HepG2 (cell line): ENCODE results near the gene TANC1. TPM values are rescaled to one million over a fixed set of nuclear protein-coding genes. Genes with fewer than 3 reads are reported as not detected.

Experiments
- ATAC-seq: fragments of 200-7000 bp; cut with Tn5 transposase; 3 replicates; pipeline ENCODE4 v1.9.1; 2020; ENCODE audit warnings: mild to moderate bottlenecking, moderate library complexity
- BruUV-seq: library from RNA; stranded (reverse); fragments of 400-500 nt; replicated peaks from 2 replicates; lab custom pipeline; 2021; lab: Mats Ljungman, UMichigan
- CTCF ChIA-PET: fragments of 300-600 bp; formaldehyde crosslinking; extraction: SDS; loops from one replicate; lab custom pipeline; 2021; ENCODE audit warnings: low total read pairs, inconsistent platforms, low intra/inter-chr PET ratio; lab: Yijun Ruan, JAX
- POLR2A ChIA-PET: fragments of 350-600 bp; sonication (Branson Sonifier 250); formaldehyde crosslinking; loops from one replicate; lab custom pipeline; 2020; ENCODE audit warnings: antibody characterized with exemption, inconsistent platforms; lab: Yijun Ruan, JAX
- DNase-seq: peaks from one replicate; pipeline ENCODE4 v3.0.0-alpha.2; 2015; ENCODE audit warnings: low spot score
- FAIRE-seq: peaks from 3 replicates; lab custom pipeline; 2011; peaks lifted over from hg19 to GRCh38; lab: Jason Lieb, UNC
- H2AFZ ChIP-seq: one replicate; pipeline ENCODE4 v1.6.1; 2011; ENCODE audit warnings: low read length, inconsistent platforms
- H3K27ac ChIP-seq: fragments of 300-600 bp; 3 replicates; pipeline ENCODE4 v1.8.0; 2011; ENCODE audit warnings: mixed run types, mild to moderate bottlenecking, mixed read lengths, low read length, inconsistent platforms; ENCODE audit not compliant: insufficient read depth; ENCODE audit errors: extremely low read length
- H3K27me3 ChIP-seq, 2 experiments: fragments of 200-600 bp in 1 of 2; 2 replicates in 1 of 2; 3 replicates in 1 of 2; pipeline versions ENCODE4 v1.6.0 to v1.8.0; 2011; ENCODE audit warnings: low read length in 2 of 2, mild to moderate bottlenecking in 2 of 2, moderate library complexity in 2 of 2, inconsistent platforms in 1 of 2; ENCODE audit not compliant: insufficient read depth in 2 of 2, control insufficient read depth in 1 of 2
- H3K36me3 ChIP-seq, 2 experiments: fragments of 200-600 bp in 1 of 2; replicated peaks in 1 of 2; 2 replicates in 1 of 2; 3 replicates in 1 of 2; pipeline versions ENCODE4 v1.5.1 to v1.8.0; 2011; ENCODE audit warnings: low read length in 2 of 2, inconsistent platforms in 1 of 2; ENCODE audit not compliant: insufficient read depth in 2 of 2, control insufficient read depth in 1 of 2
- H3K4me1 ChIP-seq: 2 replicates; pipeline ENCODE4 v1.5.1; 2012; ENCODE audit warnings: low read length, inconsistent platforms; ENCODE audit not compliant: insufficient read depth
- H3K4me2 ChIP-seq: 2 replicates; pipeline ENCODE4 v1.6.0; 2011; ENCODE audit warnings: low read depth, low read length, inconsistent platforms
- H3K4me3 ChIP-seq, 3 experiments: fragments of 200-600 bp in 1 of 3; sonication (generic), shearing (Covaris generic) in 1 of 3; replicated peaks in 1 of 3; 2 replicates each; pipeline ENCODE4 v1.5.1; 2011 to 2016; ENCODE audit warnings: low read length in 3 of 3, inconsistent platforms in 2 of 3, low read depth in 2 of 3, mild to moderate bottlenecking in 2 of 3, control low read depth in 1 of 3, mixed read lengths in 1 of 3; ENCODE audit not compliant: insufficient read depth in 1 of 3
- H3K79me2 ChIP-seq: one replicate; pipeline ENCODE4 v1.6.1; 2011; ENCODE audit warnings: low read length, inconsistent platforms; ENCODE audit not compliant: insufficient read depth
- H3K9ac ChIP-seq: 2 replicates; pipeline ENCODE4 v1.6.0; 2011; ENCODE audit warnings: mild to moderate bottlenecking, low read depth, low read length, inconsistent platforms; ENCODE audit not compliant: insufficient read depth
- H3K9me3 ChIP-seq: 2 replicates; pipeline ENCODE4 v1.5.1; 2012; ENCODE audit warnings: mild to moderate bottlenecking, low read length
- H4K20me1 ChIP-seq: 2 replicates; pipeline ENCODE4 v1.6.0; 2011; ENCODE audit warnings: inconsistent platforms, mild to moderate bottlenecking, low read length, moderate library complexity; ENCODE audit not compliant: insufficient read depth
- ARNT ChIP-seq: fragments of 450-650 bp; IDR thresholded peaks from 2 replicates; pipeline ENCODE4 v1.6.1; 2017
- HOXA7 ChIP-seq: sonication (generic); formaldehyde crosslinking; IDR thresholded peaks from 2 replicates; pipeline ENCODE4 v1.8.1; 2022; ENCODE audit warnings: mild to moderate bottlenecking, missing genetic modification reagents, moderate library complexity
- IKZF1 ChIP-seq: fragments of 450-650 bp; IDR thresholded peaks from 2 replicates; pipeline ENCODE4 v1.7.1; 2016
- KDM1A ChIP-seq: IDR thresholded peaks from 2 replicates; pipeline ENCODE4 v1.6.1; 2016; ENCODE audit warnings: missing compliant biosample characterization
- MEIS2 ChIP-seq: sonication (generic); formaldehyde crosslinking; IDR thresholded peaks from 2 replicates; pipeline ENCODE4 v1.9.0; 2021; ENCODE audit warnings: mild to moderate bottlenecking, missing genetic modification reagents
- NONO ChIP-seq, 2 experiments: fragments of 450-650 bp in 1 of 2; sonication (generic) in 1 of 2; formaldehyde crosslinking in 1 of 2; IDR thresholded peaks in 1 of 2; conservative IDR thresholded peaks in 1 of 2; 2 replicates each; pipeline versions ENCODE4 v1.6.1 to v1.8.0; 2017 to 2022; ENCODE audit warnings: mild to moderate bottlenecking in 1 of 2, missing genetic modification reagents in 1 of 2, moderate library complexity in 1 of 2
- ONECUT2 ChIP-seq: sonication (generic); formaldehyde crosslinking; IDR thresholded peaks from 2 replicates; pipeline ENCODE4 v1.4.0; 2020; ENCODE audit warnings: missing genetic modification reagents
- RNF2 ChIP-seq: fragments of 450-650 bp; conservative IDR thresholded peaks from 2 replicates; pipeline ENCODE4 v1.6.1; 2016; ENCODE audit warnings: low read depth
- SNAPC2 ChIP-seq: sonication (generic); formaldehyde crosslinking; IDR thresholded peaks from 2 replicates; pipeline ENCODE4 v1.8.1; 2022; ENCODE audit warnings: mild to moderate bottlenecking, missing genetic modification reagents
- YEATS4 ChIP-seq: sonication (generic); formaldehyde crosslinking; IDR thresholded peaks from 2 replicates; pipeline ENCODE4 v1.4.0; 2020; ENCODE audit warnings: missing genetic modification reagents, borderline replicate concordance
- ZFP41 ChIP-seq: sonication (generic); formaldehyde crosslinking; IDR thresholded peaks from 2 replicates; pipeline ENCODE4 v1.4.0; 2020; ENCODE audit warnings: mild to moderate bottlenecking, missing genetic modification reagents, borderline replicate concordance
- ZKSCAN1 ChIP-seq: fragments of 150-350 bp; IDR thresholded peaks from 2 replicates; pipeline ENCODE4 v1.6.1; 2014; ENCODE audit warnings: low read length
- ZNF652 ChIP-seq: IDR thresholded peaks from 2 replicates; pipeline ENCODE4 v1.6.1; 2016; ENCODE audit warnings: low read depth, borderline replicate concordance
- WGBS: methylation state at CpG from one replicate; pipeline ENCODE4 v1.1.6; 2017; ENCODE audit warnings: low lambda C conversion rate; 5-methylcytosine and 5-hydroxymethylcytosine counted together
- in situ Hi-C: cut with HindIII; loops from 2 replicates; pipeline ENCODE4 v1.10.0; 2017; ENCODE audit warnings: low pct_unique_long_range_greater_than_20kb; ENCODE audit not compliant: extremely low pct_ligation_motif_present
- intact Hi-C: fragments of 100-400 bp; cut with micrococcal nuclease; formaldehyde crosslinking; loops from one replicate; pipeline ENCODE4 v1.10.0; 2022; ENCODE audit not compliant: unreplicated experiment
- polyA plus RNA-seq, 8 experiments: library from polyadenylated mRNA; depleted of rRNA in 3 of 8; stranded (reverse) in 7 of 8; unstranded in 1 of 8; fragments of >200 nt; fragmentation: Illumina TruSeq in 4 of 8; extraction: Trizol in 4 of 8; gene quantifications; 2 replicates each; pipeline versions ENCODE4 v1.2.1 to v1.2.3, GENCODE V29; 2011 to 2016; ENCODE audit warnings: low read depth in 4 of 8, missing spikeins in 1 of 8, mixed read lengths in 1 of 8; ENCODE audit not compliant: insufficient read depth in 1 of 8
- total RNA-seq, 5 experiments: library from RNA; depleted of rRNA; stranded (reverse); fragments of >200 nt; fragmentation: Illumina TruSeq; extraction: Trizol; gene quantifications; 2 replicates each; pipeline ENCODE4 v1.2.3, GENCODE V29; 2016; ENCODE audit warnings: low read depth in 1 of 5
- TF ChIP-seq, protein P1 (sequence below): sonication (generic); formaldehyde crosslinking; IDR thresholded peaks from 2 replicates; pipeline ENCODE4 v1.4.0; 2020; ENCODE audit warnings: low read depth, mild to moderate bottlenecking, missing genetic modification reagents
- TF ChIP-seq, protein P2 (sequence below): sonication (generic); IDR thresholded peaks from 2 replicates; pipeline ENCODE4 v1.6.1; 2016; ENCODE audit warnings: low read depth, borderline replicate concordance
- TF ChIP-seq, protein P3 (sequence below): sonication (generic); formaldehyde crosslinking; IDR thresholded peaks from 2 replicates; pipeline ENCODE4 v1.4.0; 2020; ENCODE audit warnings: mild to moderate bottlenecking, missing genetic modification reagents
- TF ChIP-seq, protein P4 (sequence below): fragments of 450-650 bp; IDR thresholded peaks from 2 replicates; pipeline ENCODE4 v1.6.1; 2016

The TANC1 gene
- total and polyA plus RNA-seq, 2 of the 13 experiments (the other 11 are each of a cell fraction or from before 2014, with no cell fraction given), result 2.3 to 5.6 TPM

DNA sequence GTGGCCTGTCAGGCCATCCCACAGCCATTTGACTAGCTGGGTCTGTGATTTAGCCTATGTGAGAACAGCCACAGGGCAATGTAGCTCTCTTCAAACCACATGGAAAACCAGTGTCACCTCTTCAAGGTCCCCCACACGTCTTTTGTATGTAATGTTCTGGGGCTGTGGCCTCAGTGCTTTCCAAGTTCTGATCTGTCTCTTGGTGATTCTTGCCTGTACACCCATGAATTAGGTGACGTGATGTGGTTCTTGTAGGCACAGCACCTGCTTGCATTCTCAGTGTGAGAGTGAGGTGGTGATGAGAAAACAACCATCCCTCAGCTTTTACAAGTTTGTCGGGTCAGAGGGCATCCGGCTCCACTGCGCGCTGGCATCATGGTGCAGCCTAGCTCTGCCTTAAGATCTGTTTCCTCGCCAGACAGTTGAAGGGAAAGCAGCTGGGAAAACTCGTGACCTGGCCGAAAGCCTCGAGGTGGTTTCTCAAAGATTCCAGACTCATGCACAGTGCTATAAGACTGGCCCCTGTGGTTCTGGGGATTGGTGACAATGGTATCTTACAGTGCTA lies 125.8 kb downstream of the TANC1 start:
- no peak overlapping the region for H3K27ac ChIP-seq
- TF ChIP-seq HOXA7 (CRISPR knock-in tag) (no peak), ONECUT2 (CRISPR knock-in tag) (no peak), ZNF652 (CRISPR knock-in tag) (no peak), RNF2 (no peak), ZKSCAN1 (no peak), SNAPC2 (CRISPR knock-in tag) (no peak), NONO (IDR thresholded peaks at IDR 0.05) (no peak), NONO (CRISPR knock-in tag; conservative IDR thresholded peaks at IDR 0.05) (no peak), YEATS4 (CRISPR knock-in tag) (no peak), ARNT (no peak), MEIS2 (no peak), KDM1A (CRISPR knock-in tag) (no peak), ZFP41 (CRISPR knock-in tag) (no peak), IKZF1 (no peak)
- TF ChIP-seq, protein P1, sequence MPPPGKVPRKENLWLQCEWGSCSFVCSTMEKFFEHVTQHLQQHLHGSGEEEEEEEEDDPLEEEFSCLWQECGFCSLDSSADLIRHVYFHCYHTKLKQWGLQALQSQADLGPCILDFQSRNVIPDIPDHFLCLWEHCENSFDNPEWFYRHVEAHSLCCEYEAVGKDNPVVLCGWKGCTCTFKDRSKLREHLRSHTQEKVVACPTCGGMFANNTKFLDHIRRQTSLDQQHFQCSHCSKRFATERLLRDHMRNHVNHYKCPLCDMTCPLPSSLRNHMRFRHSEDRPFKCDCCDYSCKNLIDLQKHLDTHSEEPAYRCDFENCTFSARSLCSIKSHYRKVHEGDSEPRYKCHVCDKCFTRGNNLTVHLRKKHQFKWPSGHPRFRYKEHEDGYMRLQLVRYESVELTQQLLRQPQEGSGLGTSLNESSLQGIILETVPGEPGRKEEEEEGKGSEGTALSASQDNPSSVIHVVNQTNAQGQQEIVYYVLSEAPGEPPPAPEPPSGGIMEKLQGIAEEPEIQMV (CRISPR knock-in tag), result no peak
- TF ChIP-seq, protein P2, sequence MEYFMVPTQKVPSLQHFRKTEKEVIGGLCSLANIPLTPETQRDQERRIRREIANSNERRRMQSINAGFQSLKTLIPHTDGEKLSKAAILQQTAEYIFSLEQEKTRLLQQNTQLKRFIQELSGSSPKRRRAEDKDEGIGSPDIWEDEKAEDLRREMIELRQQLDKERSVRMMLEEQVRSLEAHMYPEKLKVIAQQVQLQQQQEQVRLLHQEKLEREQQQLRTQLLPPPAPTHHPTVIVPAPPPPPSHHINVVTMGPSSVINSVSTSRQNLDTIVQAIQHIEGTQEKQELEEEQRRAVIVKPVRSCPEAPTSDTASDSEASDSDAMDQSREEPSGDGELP, result no peak
- TF ChIP-seq, protein P3, sequence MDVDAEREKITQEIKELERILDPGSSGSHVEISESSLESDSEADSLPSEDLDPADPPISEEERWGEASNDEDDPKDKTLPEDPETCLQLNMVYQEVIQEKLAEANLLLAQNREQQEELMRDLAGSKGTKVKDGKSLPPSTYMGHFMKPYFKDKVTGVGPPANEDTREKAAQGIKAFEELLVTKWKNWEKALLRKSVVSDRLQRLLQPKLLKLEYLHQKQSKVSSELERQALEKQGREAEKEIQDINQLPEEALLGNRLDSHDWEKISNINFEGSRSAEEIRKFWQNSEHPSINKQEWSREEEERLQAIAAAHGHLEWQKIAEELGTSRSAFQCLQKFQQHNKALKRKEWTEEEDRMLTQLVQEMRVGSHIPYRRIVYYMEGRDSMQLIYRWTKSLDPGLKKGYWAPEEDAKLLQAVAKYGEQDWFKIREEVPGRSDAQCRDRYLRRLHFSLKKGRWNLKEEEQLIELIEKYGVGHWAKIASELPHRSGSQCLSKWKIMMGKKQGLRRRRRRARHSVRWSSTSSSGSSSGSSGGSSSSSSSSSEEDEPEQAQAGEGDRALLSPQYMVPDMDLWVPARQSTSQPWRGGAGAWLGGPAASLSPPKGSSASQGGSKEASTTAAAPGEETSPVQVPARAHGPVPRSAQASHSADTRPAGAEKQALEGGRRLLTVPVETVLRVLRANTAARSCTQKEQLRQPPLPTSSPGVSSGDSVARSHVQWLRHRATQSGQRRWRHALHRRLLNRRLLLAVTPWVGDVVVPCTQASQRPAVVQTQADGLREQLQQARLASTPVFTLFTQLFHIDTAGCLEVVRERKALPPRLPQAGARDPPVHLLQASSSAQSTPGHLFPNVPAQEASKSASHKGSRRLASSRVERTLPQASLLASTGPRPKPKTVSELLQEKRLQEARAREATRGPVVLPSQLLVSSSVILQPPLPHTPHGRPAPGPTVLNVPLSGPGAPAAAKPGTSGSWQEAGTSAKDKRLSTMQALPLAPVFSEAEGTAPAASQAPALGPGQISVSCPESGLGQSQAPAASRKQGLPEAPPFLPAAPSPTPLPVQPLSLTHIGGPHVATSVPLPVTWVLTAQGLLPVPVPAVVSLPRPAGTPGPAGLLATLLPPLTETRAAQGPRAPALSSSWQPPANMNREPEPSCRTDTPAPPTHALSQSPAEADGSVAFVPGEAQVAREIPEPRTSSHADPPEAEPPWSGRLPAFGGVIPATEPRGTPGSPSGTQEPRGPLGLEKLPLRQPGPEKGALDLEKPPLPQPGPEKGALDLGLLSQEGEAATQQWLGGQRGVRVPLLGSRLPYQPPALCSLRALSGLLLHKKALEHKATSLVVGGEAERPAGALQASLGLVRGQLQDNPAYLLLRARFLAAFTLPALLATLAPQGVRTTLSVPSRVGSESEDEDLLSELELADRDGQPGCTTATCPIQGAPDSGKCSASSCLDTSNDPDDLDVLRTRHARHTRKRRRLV (CRISPR knock-in tag), result no peak
- TF ChIP-seq, protein P4, sequence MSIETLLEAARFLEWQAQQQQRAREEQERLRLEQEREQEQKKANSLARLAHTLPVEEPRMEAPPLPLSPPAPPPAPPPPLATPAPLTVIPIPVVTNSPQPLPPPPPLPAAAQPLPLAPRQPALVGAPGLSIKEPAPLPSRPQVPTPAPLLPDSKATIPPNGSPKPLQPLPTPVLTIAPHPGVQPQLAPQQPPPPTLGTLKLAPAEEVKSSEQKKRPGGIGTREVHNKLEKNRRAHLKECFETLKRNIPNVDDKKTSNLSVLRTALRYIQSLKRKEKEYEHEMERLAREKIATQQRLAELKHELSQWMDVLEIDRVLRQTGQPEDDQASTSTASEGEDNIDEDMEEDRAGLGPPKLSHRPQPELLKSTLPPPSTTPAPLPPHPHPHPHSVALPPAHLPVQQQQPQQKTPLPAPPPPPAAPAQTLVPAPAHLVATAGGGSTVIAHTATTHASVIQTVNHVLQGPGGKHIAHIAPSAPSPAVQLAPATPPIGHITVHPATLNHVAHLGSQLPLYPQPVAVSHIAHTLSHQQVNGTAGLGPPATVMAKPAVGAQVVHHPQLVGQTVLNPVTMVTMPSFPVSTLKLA, result no peak

More for the DNA sequence above, 125.8 kb downstream of the TANC1 start:
- Histone ChIP-seq H3K79me2 (no peaks in the 10 kb centered on the region), H3K4me1 (peaks cover 21% of the 10 kb centered on the region), H3K27me3 (no peaks in the 10 kb centered on the region), H3K36me3 (no peaks in the 10 kb centered on the region), H3K9ac (no peak overlapping the region), H3K4me2 (no peak overlapping the region), H3K4me3 (no peak overlapping the region), H3K9me3 (peaks cover 14% of the 10 kb centered on the region), H4K20me1 (no peaks in the 10 kb centered on the region), H2AFZ (no peak overlapping the region)
- ATAC-seq (no peak), DNase-seq (no peak), FAIRE-seq (no peak)
- BruUV-seq, result no TSS peak
- in situ Hi-C loops (no loop called here), intact Hi-C loops (no loop called here)
- ChIA-PET CTCF (no interaction called here), POLR2A (no interaction called here)
- WGBS, result 73% methylated on average over 10 of the region's 10 CpGs
